Mononuclear cell (primary cell): ENCODE results near the gene MACROD1. TPM values are rescaled to one million over a fixed set of nuclear protein-coding genes. Genes with fewer than 3 reads are reported as not detected.

ENCODE experiments used
- H3K27me3 ChIP-seq: 2 replicates; pipeline ENCODE4 v1.6.0; 2011; ENCODE audit warnings: low read length, control low read depth; ENCODE audit not compliant: insufficient read depth
- H3K4me1 ChIP-seq: 2 replicates; pipeline ENCODE4 v1.5.1; 2011; ENCODE audit warnings: mild to moderate bottlenecking, low read length, control low read depth; ENCODE audit not compliant: insufficient read depth
- H3K4me3 ChIP-seq: 2 replicates; pipeline ENCODE4 v1.5.1; 2011; ENCODE audit warnings: mild to moderate bottlenecking, low read length, moderate library complexity
- H3K9me3 ChIP-seq: 2 replicates; pipeline ENCODE4 v1.5.1; 2011; ENCODE audit warnings: low read depth, mild to moderate bottlenecking, control low read depth, low read length
- total RNA-seq: library from RNA; depleted of rRNA; stranded (reverse); fragments of >200 nt; gene quantifications from one replicate; pipeline ENCODE4 v1.2.3, GENCODE V29; 2012

The MACROD1 gene
- total RNA-seq, 1 donor = 4.0 TPM

- Histone ChIP-seq H3K9me3 (no peaks in the 10 kb centered on the region), H3K4me1 (no peaks in the 10 kb centered on the region), H3K4me3 (no peak overlapping the region), H3K27me3 (no peaks in the 10 kb centered on the region)
These were observed 34.2 kb downstream of the MACROD1 start for GRCh38 chr11:64131683-64132190.

DNA sequence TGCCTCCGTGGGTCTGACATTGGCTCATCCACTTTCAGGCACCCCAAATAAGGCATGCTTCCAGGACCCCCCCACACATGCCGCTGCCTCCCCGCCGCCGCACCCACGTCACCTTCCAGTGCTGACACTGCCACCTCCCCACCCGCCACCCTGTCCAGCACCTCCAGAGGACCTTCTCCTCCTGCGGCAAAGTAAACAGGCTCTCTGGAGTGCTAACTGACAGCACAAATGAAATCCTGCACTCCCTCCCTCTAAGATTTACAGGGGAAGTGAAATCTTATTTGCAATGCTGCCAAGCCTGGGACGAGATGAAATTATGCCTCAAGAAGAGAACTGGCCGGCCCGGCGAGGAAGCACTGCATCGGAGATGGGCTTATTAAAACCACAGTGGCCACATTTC lies 35.3 kb downstream of the MACROD1 start:
- Histone ChIP-seq H3K4me3 (no peak overlapping the region), H3K27me3 (no peaks in the 10 kb centered on the region), H3K9me3 (no peaks in the 10 kb centered on the region), H3K4me1 (no peaks in the 10 kb centered on the region)

DNA sequence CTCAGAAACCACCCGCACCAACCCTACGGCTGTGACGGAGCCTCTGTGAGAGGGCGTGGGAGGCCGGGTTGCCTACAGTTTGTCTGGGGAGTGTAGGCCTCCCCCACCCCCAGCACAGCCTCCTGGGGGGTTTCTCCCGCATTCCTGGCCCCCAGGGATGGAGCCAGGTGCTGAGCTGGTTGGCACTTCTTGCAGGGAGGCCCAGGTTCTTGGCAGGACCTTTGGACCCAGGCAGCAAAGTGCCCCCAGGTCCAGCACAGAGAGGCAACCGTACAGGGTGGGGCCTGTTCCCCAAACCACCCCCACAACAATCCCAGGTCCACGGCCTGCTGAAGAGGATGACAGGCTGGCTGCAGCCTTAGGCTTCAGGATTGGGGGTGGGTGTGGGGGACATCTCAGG lies 36.5 kb downstream of the MACROD1 start:
- no peaks in the 10 kb centered on the region for H3K27me3 ChIP-seq
- no peaks in the 10 kb centered on the region for H3K9me3 ChIP-seq
- no peak overlapping the region for H3K4me3 ChIP-seq
- no peaks in the 10 kb centered on the region for H3K4me1 ChIP-seq

DNA sequence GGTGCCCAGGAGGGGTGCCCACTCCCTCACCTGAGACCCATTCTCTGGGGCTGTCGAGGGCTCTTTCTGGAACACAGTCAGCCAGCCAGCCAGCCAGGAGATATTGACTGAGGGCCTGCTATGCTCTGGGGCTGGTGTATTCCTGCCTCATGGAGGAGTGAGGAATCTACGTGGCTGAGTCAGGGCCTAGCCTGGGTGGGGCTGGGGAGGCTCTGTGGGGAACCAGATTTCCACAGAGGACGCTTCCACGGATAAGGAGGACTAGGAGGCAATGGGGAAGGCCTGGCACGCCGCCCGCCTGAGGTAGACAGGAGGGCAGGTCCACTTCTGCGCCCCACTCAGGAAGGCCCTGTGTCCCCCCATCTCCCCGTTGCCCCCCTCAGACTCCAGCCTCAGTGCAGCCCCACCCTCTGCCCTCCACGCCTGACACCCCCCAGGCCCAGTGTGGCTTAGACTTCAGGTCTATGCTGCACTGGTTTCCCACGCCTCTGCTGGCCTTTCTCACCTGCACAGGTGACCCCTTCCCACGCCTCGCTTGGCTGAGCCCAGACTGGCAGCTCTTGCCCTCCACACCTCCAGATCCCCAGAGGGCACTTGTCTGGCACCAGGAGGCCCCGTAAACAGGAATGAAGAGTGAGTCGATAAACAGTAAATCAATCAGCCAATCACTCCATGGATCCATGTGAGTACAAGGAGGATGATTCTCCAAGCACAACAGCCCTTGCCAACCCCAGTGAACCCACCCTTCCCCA lies 37.5 kb downstream of the MACROD1 start:
- Histone ChIP-seq H3K4me1 (no peaks in the 10 kb centered on the region), H3K4me3 (no peak overlapping the region), H3K27me3 (no peaks in the 10 kb centered on the region), H3K9me3 (no peaks in the 10 kb centered on the region)

GRCh38 chr11:64127267-64128072 lies 38.4 kb downstream of the MACROD1 start:
- Histone ChIP-seq H3K9me3 (no peaks in the 10 kb centered on the region), H3K27me3 (no peaks in the 10 kb centered on the region), H3K4me1 (no peaks in the 10 kb centered on the region), H3K4me3 (no peak overlapping the region)

DNA sequence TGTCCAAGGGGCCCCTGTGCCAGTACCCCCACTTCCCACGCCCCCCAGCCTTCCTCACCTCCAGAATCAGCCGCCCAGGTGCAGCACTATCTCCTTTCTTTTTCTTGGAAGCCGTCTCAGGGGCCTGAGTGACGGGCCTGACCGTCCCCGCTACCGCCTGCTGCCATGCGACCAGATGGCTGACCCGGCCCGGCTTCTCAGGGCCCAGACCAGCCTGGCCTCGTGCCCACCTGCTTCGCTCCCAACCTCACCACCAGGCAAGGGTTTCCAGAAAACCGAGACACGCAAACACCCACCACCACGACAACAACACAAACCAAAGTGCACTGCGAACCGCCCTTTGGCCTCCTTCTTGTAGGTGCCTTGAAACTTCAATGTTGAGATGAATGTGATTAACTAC lies 39.1 kb downstream of the MACROD1 start:
- no peaks in the 10 kb centered on the region for H3K27me3 ChIP-seq
- no peaks in the 10 kb centered on the region for H3K9me3 ChIP-seq
- H3K4me1 ChIP-seq = no peaks in the 10 kb centered on the region
- H3K4me3 ChIP-seq = no peak overlapping the region

DNA sequence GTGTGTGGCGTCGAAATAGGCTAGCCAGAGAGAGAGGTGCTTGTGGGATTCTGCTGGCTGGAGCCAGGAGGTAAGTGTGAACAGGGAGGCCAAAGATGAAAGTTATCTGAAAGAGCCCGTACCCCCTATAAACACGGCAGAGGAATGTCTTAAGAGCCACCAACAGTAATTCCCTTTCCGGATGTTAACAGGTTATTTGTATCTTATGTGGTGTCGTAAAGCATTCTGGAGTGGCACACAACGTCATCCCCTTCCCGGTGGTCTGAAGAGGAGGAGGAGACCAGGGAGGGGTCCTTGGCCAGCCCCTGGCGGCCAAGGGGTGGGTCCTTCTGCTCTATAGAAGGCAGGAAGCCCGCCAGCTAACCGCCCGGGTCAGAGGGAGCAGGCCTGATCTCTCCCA lies 39.5 kb downstream of the MACROD1 start:
- H3K4me3 ChIP-seq = no peak overlapping the region
- H3K9me3 ChIP-seq = no peaks in the 10 kb centered on the region
- no peaks in the 10 kb centered on the region for H3K4me1 ChIP-seq
- no peaks in the 10 kb centered on the region for H3K27me3 ChIP-seq

DNA sequence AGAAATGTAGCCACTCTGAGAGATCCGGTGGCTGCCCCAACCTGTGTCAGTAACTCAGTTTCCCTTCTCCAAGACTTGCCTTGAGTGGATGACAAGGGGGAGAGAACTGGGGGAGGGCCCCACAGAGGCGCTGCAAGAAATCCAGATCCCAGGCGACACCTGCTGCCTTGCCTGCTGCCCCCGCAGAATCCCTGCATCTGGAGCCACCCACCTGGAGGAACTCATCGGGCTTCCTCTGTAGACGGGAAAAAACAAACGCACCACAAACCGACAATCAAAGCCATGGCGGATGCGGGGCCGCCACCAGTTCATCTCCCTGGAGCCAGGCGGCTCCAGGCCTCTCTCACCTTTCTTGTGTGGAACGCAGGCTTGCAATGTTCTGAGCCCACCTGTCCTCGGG lies 40.2 kb downstream of the MACROD1 start:
- no peaks in the 10 kb centered on the region for H3K27me3 ChIP-seq
- no peaks in the 10 kb centered on the region for H3K9me3 ChIP-seq
- no peaks in the 10 kb centered on the region for H3K4me1 ChIP-seq
- H3K4me3 ChIP-seq = no peak overlapping the region

GRCh38 chr11:64124147-64124546 lies 41.8 kb downstream of the MACROD1 start:
- H3K9me3 ChIP-seq = no peaks in the 10 kb centered on the region
- H3K4me3 ChIP-seq = no peak overlapping the region
- H3K4me1 ChIP-seq = no peaks in the 10 kb centered on the region
- no peaks in the 10 kb centered on the region for H3K27me3 ChIP-seq

DNA sequence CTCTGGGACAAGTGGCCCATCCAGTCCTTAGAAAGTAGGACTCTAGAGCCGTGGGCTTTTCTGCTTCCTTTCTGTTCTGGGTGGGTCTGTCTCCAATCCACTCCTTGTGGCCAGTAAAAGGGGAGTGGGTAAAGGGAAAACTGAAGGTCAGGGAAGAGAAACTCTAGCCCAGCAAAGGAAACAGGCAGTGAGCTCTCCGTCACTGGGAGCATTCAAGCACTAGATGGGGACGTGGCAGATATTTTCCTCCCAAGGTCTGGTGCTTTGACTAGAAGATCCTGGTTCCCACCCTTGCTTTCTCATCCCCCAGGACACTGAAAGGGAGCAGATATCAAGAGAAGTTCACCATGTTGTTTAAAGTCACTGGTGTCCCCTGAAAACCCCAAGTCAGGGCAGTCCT lies 42.2 kb downstream of the MACROD1 start:
- Histone ChIP-seq H3K4me3 (no peak overlapping the region), H3K4me1 (no peaks in the 10 kb centered on the region), H3K9me3 (no peaks in the 10 kb centered on the region), H3K27me3 (no peaks in the 10 kb centered on the region)

GRCh38 chr11:64122411-64123410 lies 43.2 kb downstream of the MACROD1 start:
- Histone ChIP-seq H3K27me3 (no peaks in the 10 kb centered on the region), H3K4me1 (no peaks in the 10 kb centered on the region), H3K4me3 (no peak overlapping the region), H3K9me3 (no peaks in the 10 kb centered on the region)

GRCh38 chr11:64121663-64122410 lies 44.1 kb downstream of the MACROD1 start:
- Histone ChIP-seq H3K4me3 (no peak overlapping the region), H3K27me3 (no peaks in the 10 kb centered on the region), H3K9me3 (no peaks in the 10 kb centered on the region), H3K4me1 (no peaks in the 10 kb centered on the region)

DNA sequence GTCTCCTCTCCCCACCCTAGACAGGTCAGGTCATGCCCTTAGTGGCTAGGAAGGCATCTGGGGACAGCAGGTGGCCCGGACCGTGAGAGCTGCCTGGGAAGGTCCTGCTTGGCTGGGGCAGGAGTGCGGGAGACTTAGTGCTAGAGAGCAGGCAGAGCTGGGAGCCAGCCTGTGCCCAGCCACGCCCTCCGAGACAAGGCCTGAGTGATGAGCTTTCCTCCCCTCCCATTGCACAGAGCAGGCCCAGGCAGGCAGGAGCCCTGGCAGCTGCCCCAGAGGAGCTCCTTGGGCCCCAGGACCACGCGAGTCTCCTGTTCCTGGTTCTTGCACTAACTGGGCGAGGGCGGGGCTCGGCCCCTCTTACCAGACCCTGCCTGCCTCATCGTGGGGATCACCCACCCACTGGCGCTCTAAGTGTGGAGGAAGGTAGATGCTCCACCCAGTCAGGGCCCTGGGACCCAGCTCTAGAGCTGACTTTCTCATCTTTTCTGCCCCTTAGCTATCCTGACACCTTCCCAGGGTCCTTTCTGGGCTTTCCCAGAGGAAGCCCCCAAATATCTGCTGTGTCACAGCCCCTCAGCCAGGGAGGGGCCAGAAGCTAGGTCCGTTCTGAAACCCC lies 44.9 kb downstream of the MACROD1 start:
- Histone ChIP-seq H3K27me3 (no peaks in the 10 kb centered on the region), H3K4me1 (no peaks in the 10 kb centered on the region), H3K9me3 (no peaks in the 10 kb centered on the region), H3K4me3 (no peak overlapping the region)

DNA sequence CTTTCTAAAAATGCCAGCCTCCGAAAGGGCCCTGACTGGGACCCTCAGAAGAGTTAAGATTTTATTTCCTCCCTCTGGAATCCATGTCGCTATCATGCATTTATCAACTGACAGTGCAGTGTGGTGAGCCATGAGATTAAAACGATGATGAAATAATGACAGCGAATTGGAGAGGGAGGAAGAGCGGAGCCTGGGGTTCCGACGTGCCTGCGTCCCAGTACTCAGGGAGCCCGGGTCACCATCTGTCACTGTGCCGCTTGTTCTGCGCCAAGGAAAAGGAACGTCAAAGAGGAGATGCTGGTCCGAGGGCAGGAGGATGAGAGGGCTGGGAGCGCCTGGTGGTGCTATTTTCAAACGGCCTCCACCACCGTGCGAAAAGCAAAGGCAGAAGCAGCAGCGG lies 46.2 kb downstream of the MACROD1 start:
- H3K9me3 ChIP-seq = no peaks in the 10 kb centered on the region
- no peak overlapping the region for H3K4me3 ChIP-seq
- H3K27me3 ChIP-seq = no peaks in the 10 kb centered on the region
- H3K4me1 ChIP-seq = no peaks in the 10 kb centered on the region
